Naive thymus-derived CD8-positive, alpha-beta T cell (primary cell): ENCODE measurements around the gene VWDE. TPM values are rescaled to one million over a fixed set of nuclear protein-coding genes. Genes with fewer than 3 reads are reported as not detected.

Source experiments
- ATAC-seq, 2 donors: fragments of 150-1000 bp; cut with Tn5 transposase in 1 of 2; sonication (Bioruptor Pico), chemical (Tn5 transposase) in 1 of 2; 1 replicate in 1 of 2; 2 replicates in 1 of 2; pipeline ENCODE4 v1.10.0; 2021; ENCODE audit warnings: mild to moderate bottlenecking in 2 of 2, moderate library complexity in 2 of 2
- POLR2A ChIA-PET: fragments of 350-600 bp; sonication (Branson Sonifier 250); formaldehyde crosslinking; loops from one replicate; lab custom pipeline; 2021; ENCODE audit warnings: antibody characterized with exemption; lab: Charles Lee
- DNase-seq, 10 donors: peaks; one replicate each; pipeline versions ENCODE4 v3.0.0 to v3.0.0-alpha.2; 2020 to 2022
- H3K27ac Mint-ChIP-seq, 10 donors: one replicate each; pipeline ENCODE4 v1.8.0; 2020 to 2022; ENCODE audit warnings: mild to moderate bottlenecking in 10 of 10, mixed read lengths in 10 of 10, moderate library complexity in 4 of 10, inconsistent platforms in 1 of 10
- H3K27me3 Mint-ChIP-seq, 5 donors: one replicate each; pipeline ENCODE4 v1.8.0; 2021 to 2022; ENCODE audit warnings: mixed read lengths in 5 of 5
- H3K36me3 Mint-ChIP-seq, 3 donors: one replicate each; pipeline ENCODE4 v1.8.0; 2020 to 2022; ENCODE audit warnings: mixed read lengths in 3 of 3, mild to moderate bottlenecking in 2 of 3, inconsistent platforms in 1 of 3
- H3K4me1 Mint-ChIP-seq, 4 donors: one replicate each; pipeline ENCODE4 v1.8.0; 2021 to 2022; ENCODE audit warnings: mixed read lengths in 4 of 4
- H3K4me3 Mint-ChIP-seq, 10 donors: one replicate each; pipeline ENCODE4 v1.8.0; 2020 to 2022; ENCODE audit warnings: mild to moderate bottlenecking in 10 of 10, mixed read lengths in 10 of 10, moderate library complexity in 6 of 10, inconsistent platforms in 1 of 10
- H3K9me3 Mint-ChIP-seq, 9 donors: one replicate each; pipeline ENCODE4 v1.8.0; 2020 to 2022; ENCODE audit warnings: mixed read lengths in 9 of 9, mild to moderate bottlenecking in 3 of 9, inconsistent platforms in 1 of 9, moderate library complexity in 1 of 9
- polyA plus RNA-seq, 3 donors: library from polyadenylated mRNA; unstranded; fragments of 300-500 nt; fragmentation: Illumina TruSeq; gene quantifications; one replicate each; pipeline ENCODE4 v1.2.3, GENCODE V29; 2021
- total RNA-seq, 8 experiments: library from RNA in 2 of 8; stranded (reverse) in 2 of 8; gene quantifications; one replicate each; pipeline ENCODE4 v1.2.3 and lab custom pipeline; 2021 to 2026

VWDE gene
- total and polyA plus RNA-seq, 5 experiments from 2014 or later: 1.0 to 4.0 (median 3.5) TPM; not detected in 2

- no peak for DNase-seq
- no peaks in the 10 kb centered on the region for H3K4me1 Mint-ChIP-seq
- no peak overlapping the region for H3K4me3 Mint-ChIP-seq
- POLR2A ChIA-PET: no interaction called here
- H3K9me3 Mint-ChIP-seq: no peaks in the 10 kb centered on the region
- no peak for ATAC-seq
- H3K27me3 Mint-ChIP-seq: peaks cover 0 to 8% (median 2%) of the 10 kb centered on the region in 5 donors
- H3K36me3 Mint-ChIP-seq: no peaks in the 10 kb centered on the region
- no peak overlapping the region for H3K27ac Mint-ChIP-seq
Observed at GRCh38 chr7:12358694-12359093, 45.0 kb downstream of the VWDE start.

GRCh38 chr7:12357508-12357907 is 46.2 kb downstream of the VWDE start:
- no peaks in the 10 kb centered on the region for H3K4me1 Mint-ChIP-seq
- DNase-seq (no peak), ATAC-seq (no peak)
- no peaks in the 10 kb centered on the region for H3K9me3 Mint-ChIP-seq
- H3K27me3 Mint-ChIP-seq: peaks cover 0 to 14% (median 2%) of the 10 kb centered on the region in 5 donors
- H3K36me3 Mint-ChIP-seq: no peaks in the 10 kb centered on the region
- POLR2A ChIA-PET: no interaction called here
- no peak overlapping the region for H3K4me3 Mint-ChIP-seq
- no peak overlapping the region for H3K27ac Mint-ChIP-seq

DNA sequence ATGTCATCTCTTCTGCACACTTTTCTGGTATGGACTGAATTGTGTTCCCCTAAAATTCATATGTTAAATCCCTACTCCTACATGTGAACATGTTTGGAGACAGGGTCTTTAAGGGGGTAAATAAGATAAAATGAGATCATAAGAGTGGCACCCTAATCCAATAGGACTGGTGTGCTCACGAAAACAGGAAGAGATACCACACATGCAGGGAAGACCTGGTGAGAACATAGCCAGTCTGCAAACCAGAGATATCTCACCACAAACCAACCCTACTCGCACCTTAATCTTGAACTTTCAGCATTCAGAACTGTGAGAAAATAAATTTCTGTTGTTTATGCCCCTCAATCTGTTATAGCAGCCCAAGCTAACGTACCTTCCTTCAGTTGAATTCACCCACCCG is 51.8 kb downstream of the VWDE start:
- DNase-seq (no peak), ATAC-seq (peak in 1 of 2 donors; percentile 20)
- POLR2A ChIA-PET: no interaction called here
- Mint-ChIP-seq H3K4me3 (no peak overlapping the region), H3K9me3 (peaks cover 0 to 1% (median 0%) of the 10 kb centered on the region in 9 donors), H3K4me1 (peaks cover 0 to 8% (median 4%) of the 10 kb centered on the region in 4 donors), H3K27me3 (peaks cover 0 to 13% (median 1%) of the 10 kb centered on the region in 5 donors), H3K36me3 (no peaks in the 10 kb centered on the region), H3K27ac (no peak overlapping the region)

DNA sequence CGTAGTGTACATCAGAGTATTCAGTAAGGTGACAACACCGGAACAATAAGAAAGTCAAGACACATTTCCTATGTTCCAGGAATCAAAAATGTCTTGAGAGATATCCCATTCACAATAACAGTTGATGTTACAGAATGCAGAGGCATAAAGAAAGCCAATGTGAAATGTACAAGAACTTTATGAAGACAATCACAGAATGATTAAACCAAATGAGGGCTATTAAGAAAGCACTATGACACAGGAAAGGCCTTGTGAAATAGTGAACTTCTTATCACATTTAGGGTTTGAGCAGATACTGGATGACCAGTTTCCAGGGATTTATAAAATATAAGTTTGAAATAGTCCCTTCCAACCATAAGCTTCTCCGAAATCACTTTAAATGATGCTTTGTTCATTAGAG is 52.7 kb downstream of the VWDE start:
- Mint-ChIP-seq H3K4me3 (no peak overlapping the region), H3K9me3 (peaks cover 0 to 1% (median 0%) of the 10 kb centered on the region in 9 donors), H3K27ac (no peak overlapping the region), H3K27me3 (peaks cover 0 to 15% (median 1%) of the 10 kb centered on the region in 5 donors), H3K4me1 (peaks cover 0 to 8% (median 4%) of the 10 kb centered on the region in 4 donors), H3K36me3 (no peaks in the 10 kb centered on the region)
- ATAC-seq (no peak), DNase-seq (no peak)
- POLR2A ChIA-PET: no interaction called here

- no peaks in the 10 kb centered on the region for H3K4me1 Mint-ChIP-seq
- H3K9me3 Mint-ChIP-seq: no peaks in the 10 kb centered on the region
- H3K27me3 Mint-ChIP-seq: peaks cover 0 to 3% (median 0%) of the 10 kb centered on the region in 5 donors
- H3K4me3 Mint-ChIP-seq: no peak overlapping the region
- peak overlapping the region in 1 of 10 donors; percentile 51 for H3K27ac Mint-ChIP-seq
- ATAC-seq (no peak), DNase-seq (no peak)
- POLR2A ChIA-PET: no interaction called here
- H3K36me3 Mint-ChIP-seq: no peaks in the 10 kb centered on the region
Observed at GRCh38 chr7:12337095-12337494, 66.6 kb downstream of the VWDE start.

GRCh38 chr7:12328888-12329770 is 74.5 kb downstream of the VWDE start:
- Mint-ChIP-seq H3K27ac (no peak overlapping the region), H3K9me3 (no peaks in the 10 kb centered on the region), H3K4me3 (no peak overlapping the region), H3K36me3 (no peaks in the 10 kb centered on the region), H3K27me3 (no peaks in the 10 kb centered on the region), H3K4me1 (no peaks in the 10 kb centered on the region)
- no peak for DNase-seq
- ATAC-seq: no peak
- POLR2A ChIA-PET: no interaction called here

DNA sequence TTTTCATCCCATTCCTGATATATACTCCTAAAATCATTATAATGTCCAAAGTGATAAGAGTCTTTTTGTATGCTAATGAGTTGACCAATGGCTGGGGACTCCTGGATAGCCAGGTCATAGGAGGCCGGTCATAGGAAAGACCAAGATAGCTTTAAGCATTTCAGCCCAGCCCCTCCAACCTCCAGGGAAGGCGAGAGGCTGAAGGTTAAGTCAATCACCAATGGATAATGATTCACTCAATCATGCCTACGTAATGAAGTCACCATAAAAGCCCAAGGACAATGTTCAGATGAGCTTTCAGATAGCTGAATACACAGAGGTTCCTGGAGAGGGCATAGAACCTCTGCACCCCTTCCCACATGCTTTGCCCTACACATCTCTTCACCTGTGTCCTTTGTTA is 75.7 kb downstream of the VWDE start:
- Mint-ChIP-seq H3K4me1 (no peaks in the 10 kb centered on the region), H3K4me3 (no peak overlapping the region), H3K27me3 (no peaks in the 10 kb centered on the region), H3K27ac (no peak overlapping the region), H3K9me3 (no peaks in the 10 kb centered on the region), H3K36me3 (no peaks in the 10 kb centered on the region)
- no peak for DNase-seq
- POLR2A ChIA-PET: no interaction called here
- ATAC-seq: no peak

- DNase-seq (no peak), ATAC-seq (no peak)
- Mint-ChIP-seq H3K36me3 (no peaks in the 10 kb centered on the region), H3K4me3 (no peak overlapping the region), H3K27ac (no peak overlapping the region), H3K4me1 (peaks cover 0 to 3% (median under 1%) of the 10 kb centered on the region in 4 donors), H3K9me3 (no peaks in the 10 kb centered on the region), H3K27me3 (no peaks in the 10 kb centered on the region)
- POLR2A ChIA-PET: no interaction called here
Observed at GRCh38 chr7:12325646-12326045, 78.0 kb downstream of the VWDE start.

- DNase-seq (no peak), ATAC-seq (no peak)
- H3K36me3 Mint-ChIP-seq: no peaks in the 10 kb centered on the region
- H3K27ac Mint-ChIP-seq: no peak overlapping the region
- POLR2A ChIA-PET: no interaction called here
- H3K4me3 Mint-ChIP-seq: no peak overlapping the region
- no peaks in the 10 kb centered on the region for H3K9me3 Mint-ChIP-seq
- H3K4me1 Mint-ChIP-seq: peaks cover 0 to 3% (median 1%) of the 10 kb centered on the region in 4 donors
- H3K27me3 Mint-ChIP-seq: no peaks in the 10 kb centered on the region
Observed at GRCh38 chr7:12323415-12323814, 80.2 kb downstream of the VWDE start.

DNA sequence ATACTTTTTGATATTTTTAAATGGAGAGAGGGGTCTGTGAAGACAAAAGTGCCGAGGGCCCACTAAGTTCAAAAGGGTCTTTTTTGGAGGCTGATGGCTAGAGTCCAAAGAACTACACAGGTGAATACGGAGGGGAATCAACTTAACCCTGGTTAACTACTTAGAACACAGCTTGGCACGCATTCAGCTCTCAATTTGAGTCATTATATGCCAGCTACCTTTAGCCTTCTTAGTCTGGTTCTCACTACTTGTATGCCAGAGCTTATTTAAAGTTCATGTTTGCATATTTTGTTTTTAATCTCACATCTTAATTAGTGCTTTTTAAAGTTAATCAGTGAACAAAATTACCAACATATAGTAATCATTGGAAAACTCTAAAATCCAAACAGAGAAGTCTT is 80.8 kb downstream of the VWDE start:
- H3K9me3 Mint-ChIP-seq: no peaks in the 10 kb centered on the region
- H3K4me1 Mint-ChIP-seq: peaks cover 0 to 3% (median 1%) of the 10 kb centered on the region in 4 donors

GRCh38 chr7:12322284-12322902 is 81.3 kb downstream of the VWDE start:
- H3K27me3 Mint-ChIP-seq: no peaks in the 10 kb centered on the region
- H3K36me3 Mint-ChIP-seq: no peaks in the 10 kb centered on the region
- ATAC-seq: no peak
- no peaks in the 10 kb centered on the region for H3K9me3 Mint-ChIP-seq
- no peak overlapping the region for H3K4me3 Mint-ChIP-seq
- DNase-seq: peak in 4 of 10 donors; percentile 26 to 57 (median 54)
- peaks cover 0 to 3% (median 1%) of the 10 kb centered on the region in 4 donors for H3K4me1 Mint-ChIP-seq
- POLR2A ChIA-PET: interaction anchor here (1.6 kb wide), 1 partner anchor 111 kb away, joined by 7 read pairs; the partner anchor contains the start of gene TMEM106B
- H3K27ac Mint-ChIP-seq: no peak overlapping the region

More for the DNA sequence above, 80.8 kb downstream of the VWDE start:
- no peak overlapping the region for H3K4me3 Mint-ChIP-seq
- DNase-seq (no peak), ATAC-seq (no peak)
- no peaks in the 10 kb centered on the region for H3K36me3 Mint-ChIP-seq
- H3K27me3 Mint-ChIP-seq: no peaks in the 10 kb centered on the region
- POLR2A ChIA-PET: interaction anchor here (1.6 kb wide), 1 partner anchor 112 kb away, joined by 7 read pairs; the partner anchor contains the start of gene TMEM106B
- H3K27ac Mint-ChIP-seq: no peak overlapping the region

DNA sequence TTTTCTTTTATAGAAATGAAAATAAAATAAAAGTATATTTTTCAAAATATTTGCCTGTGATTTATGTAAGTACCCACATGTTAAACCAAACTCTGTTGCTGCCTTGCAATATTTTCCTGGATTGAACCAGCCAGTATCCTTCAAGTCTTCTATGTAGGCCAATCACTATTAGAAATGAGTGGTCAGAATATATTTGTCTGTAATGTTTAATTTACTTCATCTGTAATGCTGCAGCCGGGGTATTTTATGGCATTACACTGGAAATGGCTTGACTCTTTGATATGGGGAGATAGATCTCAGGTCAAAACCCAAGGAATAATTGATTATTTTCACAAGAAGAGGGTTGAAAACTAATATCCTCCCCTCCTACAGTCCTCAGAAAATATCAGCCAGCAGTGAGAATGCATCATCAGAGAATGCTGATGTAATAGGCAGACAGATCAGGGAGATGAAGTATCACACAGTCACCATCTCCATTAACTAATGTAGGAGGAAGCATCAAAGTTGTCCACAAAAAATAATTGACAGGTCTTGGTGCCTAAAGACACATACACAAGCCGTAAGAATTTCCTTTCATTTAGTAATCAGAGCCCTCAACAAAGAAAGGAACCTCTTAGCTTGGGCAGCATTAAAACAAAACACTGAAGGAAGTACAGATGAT is 82.5 kb downstream of the VWDE start:
- H3K4me3 Mint-ChIP-seq: no peak overlapping the region
- no peak for DNase-seq
- H3K27ac Mint-ChIP-seq: no peak overlapping the region
- H3K36me3 Mint-ChIP-seq: no peaks in the 10 kb centered on the region
- POLR2A ChIA-PET: interaction anchor here (1.6 kb wide), 1 partner anchor 110 kb away, joined by 7 read pairs; the partner anchor contains the start of gene TMEM106B
- no peak for ATAC-seq
- peaks cover 0 to 3% (median 1%) of the 10 kb centered on the region in 4 donors for H3K4me1 Mint-ChIP-seq
- H3K9me3 Mint-ChIP-seq: no peaks in the 10 kb centered on the region
- H3K27me3 Mint-ChIP-seq: no peaks in the 10 kb centered on the region
